Mesendoderm (in vitro differentiated cells): ENCODE results near the gene TVP23C.

Experiments used
- DNase-seq: peaks from one replicate; pipeline ENCODE4 v3.0.0; 2013
- H2AK5ac ChIP-seq: 2 replicates; pipeline ENCODE4 v1.6.1; 2013; ENCODE audit warnings: low read length, inconsistent platforms
- H2BK120ac ChIP-seq: 2 replicates; pipeline ENCODE4 v1.6.1; 2013; ENCODE audit warnings: low read depth, mild to moderate bottlenecking, low read length, moderate library complexity, mixed read lengths
- H2BK15ac ChIP-seq: replicated peaks from 2 replicates; pipeline ENCODE4 v1.6.1; 2013; ENCODE audit warnings: low read depth, mild to moderate bottlenecking, moderate library complexity
- H2BK5ac ChIP-seq: 2 replicates; pipeline ENCODE4 v1.6.1; 2013; ENCODE audit warnings: low read length, inconsistent platforms
- H3K18ac ChIP-seq: 2 replicates; pipeline ENCODE4 v1.6.1; 2013; ENCODE audit warnings: mild to moderate bottlenecking, low read length, mixed read lengths
- H3K23ac ChIP-seq: one replicate; pipeline ENCODE4 v1.6.1; 2013; ENCODE audit warnings: low read length
- H3K27ac ChIP-seq: 2 replicates; pipeline ENCODE4 v1.5.1; 2013; ENCODE audit warnings: low read depth, mild to moderate bottlenecking, inconsistent platforms, low read length, moderate library complexity
- H3K27me3 ChIP-seq: 2 replicates; pipeline ENCODE4 v1.6.1; 2013; ENCODE audit warnings: low read length, control low read depth, mild to moderate bottlenecking, inconsistent platforms; ENCODE audit not compliant: insufficient read depth, poor library complexity
- H3K36me3 ChIP-seq: 2 replicates; pipeline ENCODE4 v1.6.1; 2013; ENCODE audit warnings: low read length, inconsistent platforms; ENCODE audit not compliant: control insufficient read depth, insufficient read depth
- H3K4ac ChIP-seq: one replicate; pipeline ENCODE4 v1.6.1; 2013; ENCODE audit warnings: low read depth, mild to moderate bottlenecking, low read length, moderate library complexity
- H3K4me1 ChIP-seq: 2 replicates; pipeline ENCODE4 v1.6.1; 2013; ENCODE audit warnings: low read depth, low read length, inconsistent platforms; ENCODE audit not compliant: control insufficient read depth
- H3K4me2 ChIP-seq: 2 replicates; pipeline ENCODE4 v1.6.1; 2013; ENCODE audit warnings: low read length
- H3K4me3 ChIP-seq: 2 replicates; pipeline ENCODE4 v1.5.1; 2013; ENCODE audit warnings: mild to moderate bottlenecking, low read length
- H3K56ac ChIP-seq: one replicate; pipeline ENCODE4 v1.6.1; 2013; ENCODE audit warnings: low read length
- H3K79me1 ChIP-seq: 2 replicates; pipeline ENCODE4 v1.6.1; 2013; ENCODE audit warnings: low read length, inconsistent platforms
- H3K79me2 ChIP-seq: 2 replicates; pipeline ENCODE4 v1.6.1; 2013; ENCODE audit warnings: mild to moderate bottlenecking, low read length; ENCODE audit not compliant: control insufficient read depth, insufficient read depth
- H3K9ac ChIP-seq: 2 replicates; pipeline ENCODE4 v1.6.1; 2013; ENCODE audit warnings: low read length, inconsistent platforms
- H4K5ac ChIP-seq: one replicate; pipeline ENCODE4 v1.6.1; 2013; ENCODE audit warnings: low read length
- H4K8ac ChIP-seq: one replicate; pipeline ENCODE4 v1.6.1; 2013; ENCODE audit warnings: low read depth, mild to moderate bottlenecking, control low read depth, low read length, moderate library complexity
- WGBS: extraction: QIAGEN DNeasy Blood & Tissue Kit; methylation state at CpG from one replicate; pipeline ENCODE4 v1.1.7; 2013; ENCODE audit warnings: low lambda C conversion rate, missing lambda C conversion rate; ENCODE audit not compliant: insufficient coverage; ENCODE audit errors: extremely low coverage; 5-methylcytosine and 5-hydroxymethylcytosine counted together

Gene TVP23C

GRCh38 chr17:15492186-15492585 lies 71.1 kb downstream of the TVP23C start:
- H3K18ac ChIP-seq = no peak overlapping the region
- H3K23ac ChIP-seq = no peak overlapping the region
- no peak overlapping the region for H3K4me3 ChIP-seq
- H3K4ac ChIP-seq = no peak overlapping the region
- peak overlapping the region; percentile 62 for H3K27ac ChIP-seq
- no peaks in the 10 kb centered on the region for H3K27me3 ChIP-seq
- H4K5ac ChIP-seq = no peak overlapping the region
- H2BK120ac ChIP-seq = no peak overlapping the region
- H2BK5ac ChIP-seq = no peak overlapping the region
- no peak overlapping the region for H2AK5ac ChIP-seq
- no peaks in the 10 kb centered on the region for H3K79me1 ChIP-seq
- peaks cover 1% of the 10 kb centered on the region for H3K36me3 ChIP-seq
- no peak for DNase-seq
- no peak overlapping the region for H3K4me2 ChIP-seq
- peaks cover 15% of the 10 kb centered on the region for H3K4me1 ChIP-seq
- H3K9ac ChIP-seq = no peak overlapping the region
- no peak overlapping the region for H2BK15ac ChIP-seq
- H3K79me2 ChIP-seq = no peaks in the 10 kb centered on the region
- no peak overlapping the region for H4K8ac ChIP-seq
- WGBS = no CpG with 5 or more reads among the region's 4 CpGs
- peak overlapping the region; percentile 62 for H3K56ac ChIP-seq

DNA sequence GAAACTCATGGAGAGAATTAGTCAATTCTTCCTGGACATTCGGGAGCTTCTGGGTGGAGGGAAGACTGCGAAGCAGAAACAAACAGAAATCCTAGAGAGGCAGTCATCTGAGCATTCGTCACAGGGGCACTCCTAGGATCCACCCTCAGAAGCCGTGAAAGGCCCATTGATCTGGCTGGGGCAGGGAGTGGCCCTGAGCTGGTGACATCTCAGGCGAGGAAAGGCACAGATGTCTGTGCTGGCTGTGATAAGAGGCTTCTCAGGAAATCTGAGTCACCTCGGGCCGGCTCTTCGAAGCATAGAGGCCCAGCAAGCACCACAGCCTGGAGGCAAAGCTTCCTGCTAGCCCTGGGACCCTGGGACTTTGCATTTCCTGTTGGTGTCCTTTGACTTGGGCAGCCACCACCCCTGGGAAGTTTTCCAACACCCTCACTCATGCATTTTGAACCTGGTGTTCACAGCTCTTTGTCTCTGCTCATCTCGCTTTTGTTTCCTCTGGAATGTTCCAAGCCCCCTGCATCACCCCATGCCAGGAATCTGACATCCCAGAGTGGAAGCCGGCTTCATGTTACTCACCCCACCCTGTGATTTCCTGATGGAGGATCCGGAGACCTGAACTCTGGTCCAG lies 72.5 kb downstream of the TVP23C start:
- Histone ChIP-seq H2BK5ac (peak overlapping the region; percentile 98), H3K4me3 (no peak overlapping the region), H3K27me3 (no peaks in the 10 kb centered on the region), H2AK5ac (peak overlapping the region; percentile 88), H3K56ac (peak overlapping the region; percentile 83), H3K36me3 (no peaks in the 10 kb centered on the region), H2BK120ac (peak overlapping the region; percentile 46), H3K79me2 (no peaks in the 10 kb centered on the region), H4K8ac (no peak overlapping the region), H3K4me1 (peaks cover 18% of the 10 kb centered on the region), H3K27ac (peak overlapping the region; percentile 95), H4K5ac (peak overlapping the region; percentile 81), H3K4ac (peak overlapping the region; percentile 92), H3K79me1 (no peaks in the 10 kb centered on the region), H2BK15ac (peak overlapping the region; percentile 86), H3K9ac (peak overlapping the region; percentile 53), H3K23ac (no peak overlapping the region), H3K4me2 (no peak overlapping the region), H3K18ac (peak overlapping the region; percentile 91)
- WGBS = no CpG with 5 or more reads among the region's 11 CpGs
- peak; percentile 99 for DNase-seq

DNA sequence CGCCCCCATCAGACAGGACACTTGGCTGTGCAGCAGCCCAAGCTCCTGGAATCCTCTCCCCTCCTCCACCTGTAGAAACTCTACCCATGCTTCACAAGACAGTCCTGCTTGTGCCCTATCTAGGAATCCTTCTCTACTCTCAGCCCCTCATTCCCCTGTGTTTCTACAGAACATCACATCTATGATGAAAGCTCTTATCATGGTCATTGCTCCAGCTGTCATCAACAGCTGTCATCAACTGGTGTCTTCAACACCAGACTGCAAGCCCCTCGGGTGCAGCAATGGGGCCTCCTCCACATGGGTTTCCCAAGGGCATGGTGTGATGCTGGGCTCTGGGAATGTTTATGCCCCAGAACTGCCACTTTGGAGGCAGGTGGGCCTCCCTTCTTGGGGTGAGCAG lies 74.7 kb downstream of the TVP23C start:
- Histone ChIP-seq H2AK5ac (no peak overlapping the region), H2BK120ac (no peak overlapping the region)
- no CpG with 5 or more reads among the region's 2 CpGs for WGBS

GRCh38 chr17:15485045-15485444 lies 78.2 kb downstream of the TVP23C start:
- Histone ChIP-seq H3K79me2 (no peaks in the 10 kb centered on the region), H4K5ac (no peak overlapping the region), H2BK15ac (no peak overlapping the region), H3K18ac (no peak overlapping the region), H2BK5ac (no peak overlapping the region), H2BK120ac (no peak overlapping the region), H3K9ac (no peak overlapping the region), H3K4me3 (no peak overlapping the region), H3K56ac (no peak overlapping the region), H3K23ac (no peak overlapping the region), H3K79me1 (no peaks in the 10 kb centered on the region), H2AK5ac (no peak overlapping the region), H3K27me3 (no peaks in the 10 kb centered on the region), H3K4me2 (no peak overlapping the region), H3K4me1 (peaks cover 9% of the 10 kb centered on the region), H3K4ac (no peak overlapping the region), H4K8ac (no peak overlapping the region), H3K27ac (peak overlapping the region; percentile 37), H3K36me3 (no peaks in the 10 kb centered on the region)
- DNase-seq = peak; percentile 96
- no CpG with 5 or more reads among the region's 4 CpGs for WGBS

More for the DNA sequence above, 74.7 kb downstream of the TVP23C start:
- Histone ChIP-seq H2BK15ac (no peak overlapping the region), H3K79me2 (no peaks in the 10 kb centered on the region), H3K4me3 (no peak overlapping the region), H4K5ac (no peak overlapping the region), H3K36me3 (no peaks in the 10 kb centered on the region), H2BK5ac (no peak overlapping the region), H3K27ac (no peak overlapping the region), H3K79me1 (no peaks in the 10 kb centered on the region), H3K18ac (no peak overlapping the region), H3K23ac (no peak overlapping the region), H3K56ac (no peak overlapping the region), H3K4ac (no peak overlapping the region), H3K4me1 (peaks cover 24% of the 10 kb centered on the region), H3K4me2 (no peak overlapping the region), H3K27me3 (no peaks in the 10 kb centered on the region), H3K9ac (no peak overlapping the region), H4K8ac (no peak overlapping the region)
- DNase-seq = no peak

DNA sequence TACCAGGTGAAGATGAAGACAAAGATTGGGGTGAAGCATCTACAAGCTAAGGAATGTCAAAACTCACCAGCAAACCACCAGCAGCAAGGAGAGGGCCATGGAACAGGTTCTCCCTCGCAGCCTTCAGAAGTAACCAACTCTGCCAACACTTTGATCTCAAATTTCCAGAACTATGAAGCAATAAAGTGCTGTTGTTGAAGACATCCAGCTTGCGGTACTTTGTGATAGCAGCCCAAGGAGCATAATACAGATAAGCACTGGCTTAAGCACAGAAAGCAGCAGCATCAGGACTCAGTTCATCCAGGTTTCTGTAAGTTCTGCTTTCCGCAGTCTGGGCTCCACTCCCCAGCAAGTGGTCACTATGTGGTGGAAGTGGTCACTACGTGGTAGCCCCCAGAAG lies 79.9 kb downstream of the TVP23C start:
- Histone ChIP-seq H3K27ac (no peak overlapping the region), H2BK15ac (no peak overlapping the region), H3K23ac (no peak overlapping the region), H4K5ac (no peak overlapping the region), H3K27me3 (no peaks in the 10 kb centered on the region), H2BK120ac (no peak overlapping the region), H2BK5ac (no peak overlapping the region), H2AK5ac (peak overlapping the region; percentile 52), H3K9ac (no peak overlapping the region), H3K56ac (peak overlapping the region; percentile 8), H3K4me3 (no peak overlapping the region), H3K79me1 (no peaks in the 10 kb centered on the region), H3K36me3 (no peaks in the 10 kb centered on the region), H3K4me1 (peaks cover 9% of the 10 kb centered on the region), H3K18ac (no peak overlapping the region), H3K4ac (peak overlapping the region; percentile 7), H3K79me2 (no peaks in the 10 kb centered on the region), H4K8ac (no peak overlapping the region), H3K4me2 (no peak overlapping the region)
- no peak for DNase-seq
- no CpG with 5 or more reads among the region's 4 CpGs for WGBS

GRCh38 chr17:15482476-15482875 lies 80.8 kb downstream of the TVP23C start:
- Histone ChIP-seq H2BK5ac (no peak overlapping the region), H3K4me2 (no peak overlapping the region), H4K5ac (no peak overlapping the region), H3K36me3 (no peaks in the 10 kb centered on the region), H3K23ac (no peak overlapping the region), H4K8ac (no peak overlapping the region), H3K56ac (no peak overlapping the region), H2BK15ac (no peak overlapping the region), H3K79me2 (no peaks in the 10 kb centered on the region), H3K4ac (no peak overlapping the region), H3K4me3 (no peak overlapping the region), H3K27me3 (no peaks in the 10 kb centered on the region), H3K4me1 (peaks cover 9% of the 10 kb centered on the region), H2AK5ac (no peak overlapping the region), H3K79me1 (no peaks in the 10 kb centered on the region), H2BK120ac (no peak overlapping the region), H3K27ac (no peak overlapping the region), H3K9ac (no peak overlapping the region), H3K18ac (no peak overlapping the region)
- DNase-seq = no peak
- WGBS = no CpG with 5 or more reads among the region's 6 CpGs
